OCI-M1 (cell line): Measurements from ENCODE around the gene MDGA2.
"Not testable (repeated sequence)": the region's sequence is repeated elsewhere in the genome, so short reads cannot be mapped to it uniquely, and the experiment has no call there.

ENCODE experiments used
- DNase-seq: peaks from one replicate; lab custom pipeline; 2025; lab: John Stamatoyannopoulos, UW

MDGA2 gene

DNA sequence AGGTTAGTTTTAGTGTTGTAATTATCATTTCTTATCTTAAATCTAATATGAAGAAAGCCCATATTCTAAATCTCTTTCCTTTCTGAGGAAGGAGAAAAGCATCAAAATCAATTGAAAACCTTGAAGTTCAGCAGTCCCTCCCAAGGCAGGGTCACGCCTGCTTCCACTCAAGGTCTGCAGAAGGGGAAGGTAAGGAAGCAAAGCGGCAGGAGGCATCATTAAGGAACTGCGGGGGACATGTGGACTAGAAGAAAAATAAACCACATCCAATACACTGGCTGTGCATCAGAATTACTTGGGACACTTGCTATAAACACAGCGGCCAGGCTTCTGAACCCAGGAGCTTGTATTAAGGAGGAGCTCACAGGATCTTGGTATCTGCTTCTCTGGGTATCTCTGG, 759.9 kb downstream of the MDGA2 start:
- DNase-seq, result not testable (repeated sequence)

DNA sequence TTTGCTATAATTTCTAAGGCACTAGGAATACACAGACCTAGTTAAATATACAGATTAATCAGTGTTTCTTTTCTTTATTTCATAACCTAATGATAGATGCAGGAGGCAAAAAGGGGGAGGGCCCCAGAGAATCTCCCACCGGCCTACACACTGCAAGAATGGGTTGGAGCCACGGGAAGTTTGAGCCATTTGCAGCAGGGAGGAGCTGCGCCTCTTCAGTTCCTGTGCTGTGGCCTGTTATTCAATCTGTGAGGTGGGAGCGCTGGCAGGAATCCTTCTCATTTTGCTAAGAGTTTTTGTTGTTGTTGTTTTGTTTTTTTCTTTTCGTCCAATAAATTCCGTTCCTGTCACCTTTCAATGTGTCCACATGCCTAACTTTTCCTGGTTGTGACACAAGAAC, 772.6 kb downstream of the MDGA2 start:
- no peak for DNase-seq

DNA sequence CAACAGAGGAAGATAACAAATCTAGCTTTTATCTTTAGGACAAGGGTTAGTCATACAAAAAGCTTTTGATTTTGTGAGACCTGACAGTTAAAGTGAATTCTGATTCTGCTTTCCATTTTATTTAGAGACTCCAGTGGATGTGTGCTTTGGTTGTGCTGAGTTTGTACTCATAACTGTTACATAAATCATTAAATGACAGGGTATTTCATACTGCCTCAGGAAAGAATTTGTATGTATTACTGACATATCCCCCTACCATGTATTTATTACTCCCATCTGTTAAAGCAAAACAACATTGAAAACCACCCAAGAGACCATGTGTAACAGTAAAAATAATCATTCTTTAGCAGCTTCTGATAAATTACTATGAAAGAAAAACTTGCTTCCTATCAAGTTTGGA, 780.9 kb downstream of the MDGA2 start:
- no peak for DNase-seq

DNA sequence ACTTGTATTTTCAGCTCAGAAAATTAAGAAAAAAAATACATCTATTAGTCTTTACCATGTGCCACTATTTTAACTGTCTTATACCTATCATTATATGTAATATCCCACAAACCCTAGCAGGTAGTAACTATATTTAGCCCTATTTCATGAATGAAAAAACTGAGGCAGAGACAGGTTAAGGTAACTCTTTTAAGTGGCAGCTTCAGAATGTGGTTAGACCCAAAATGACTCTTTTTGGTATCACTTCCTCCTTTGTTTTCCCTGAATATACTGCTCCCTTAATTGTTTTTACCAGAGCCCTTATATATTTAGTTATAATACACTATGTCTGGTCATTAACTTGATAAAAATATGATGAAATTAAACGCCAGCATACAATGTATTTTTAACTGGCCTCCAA, 788.3 kb downstream of the MDGA2 start:
- DNase-seq, result no peak

DNA sequence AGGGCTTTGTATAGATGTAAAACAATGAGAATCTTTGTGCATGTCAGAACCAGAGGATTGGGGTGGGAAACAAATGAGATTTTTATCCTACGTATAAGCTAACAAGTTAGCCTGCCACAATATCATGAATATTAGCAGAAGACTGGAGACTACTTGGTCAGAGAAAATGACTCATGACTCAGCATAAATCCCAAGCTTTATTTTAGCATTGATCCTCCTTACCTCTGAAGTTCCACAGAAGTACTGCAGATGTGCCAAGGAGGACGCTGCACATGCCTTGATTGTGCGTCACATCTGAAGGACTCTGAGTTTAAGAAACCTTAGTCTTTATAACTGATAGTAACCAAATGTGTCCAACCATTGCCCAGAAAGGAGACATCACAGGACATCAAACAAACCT, 789.8 kb downstream of the MDGA2 start:
- no peak for DNase-seq

DNA sequence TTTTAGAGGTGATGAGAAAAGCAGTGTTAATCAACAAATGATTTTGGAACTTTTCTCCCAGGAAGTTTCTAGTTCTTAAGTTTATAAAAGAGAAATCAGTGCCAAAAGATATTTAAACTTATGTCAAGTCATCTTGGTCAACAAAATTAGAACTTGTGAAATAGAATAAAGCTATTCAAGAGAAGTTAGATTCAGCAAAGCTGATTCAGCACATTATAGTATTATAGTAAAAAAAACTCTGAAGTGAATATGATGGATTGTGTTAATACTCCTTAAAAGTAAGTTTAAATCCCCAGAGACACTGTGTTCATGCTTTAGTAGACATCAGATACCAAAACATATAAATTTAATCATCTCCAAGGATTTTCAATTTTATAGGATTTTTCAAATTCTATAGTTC, 813.7 kb downstream of the MDGA2 start:
- no peak for DNase-seq

DNA sequence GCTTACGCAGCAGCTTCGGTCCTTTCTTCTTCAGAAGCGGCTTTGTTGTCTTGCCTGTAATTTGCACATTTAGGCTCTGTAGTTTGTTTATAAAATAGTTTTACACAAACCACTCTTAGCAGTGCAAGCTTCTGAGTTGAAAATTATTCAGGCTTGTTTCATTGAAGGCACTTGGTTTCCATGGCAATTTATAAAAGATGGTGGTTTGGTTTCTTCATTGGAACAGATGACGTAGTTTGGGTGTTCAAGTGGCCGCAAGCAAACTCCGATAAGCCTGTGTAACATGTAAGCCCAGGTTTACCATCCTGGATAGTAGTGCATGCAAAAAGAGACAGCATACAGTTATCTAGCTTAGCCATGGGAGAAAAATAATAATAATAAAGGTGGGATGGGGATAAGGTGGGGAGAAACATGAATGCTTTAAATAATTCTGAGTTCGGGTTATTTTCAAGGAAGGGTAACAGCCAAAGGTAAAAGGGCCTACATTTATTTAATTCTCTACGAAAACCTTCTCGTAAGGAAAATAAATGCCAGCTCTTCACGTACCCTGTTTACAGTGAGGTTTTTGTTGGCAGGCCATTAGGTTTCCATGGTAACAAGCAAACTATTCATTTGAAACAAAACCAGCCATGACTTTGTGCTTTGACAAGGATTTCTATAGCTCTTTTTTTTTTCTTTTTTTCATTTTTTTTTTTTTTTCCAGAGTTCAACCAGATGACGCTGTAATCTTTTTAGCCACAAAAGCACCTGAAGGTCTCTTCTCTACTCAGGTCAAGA, 834.3 kb downstream of the MDGA2 start:
- no peak for DNase-seq

DNA sequence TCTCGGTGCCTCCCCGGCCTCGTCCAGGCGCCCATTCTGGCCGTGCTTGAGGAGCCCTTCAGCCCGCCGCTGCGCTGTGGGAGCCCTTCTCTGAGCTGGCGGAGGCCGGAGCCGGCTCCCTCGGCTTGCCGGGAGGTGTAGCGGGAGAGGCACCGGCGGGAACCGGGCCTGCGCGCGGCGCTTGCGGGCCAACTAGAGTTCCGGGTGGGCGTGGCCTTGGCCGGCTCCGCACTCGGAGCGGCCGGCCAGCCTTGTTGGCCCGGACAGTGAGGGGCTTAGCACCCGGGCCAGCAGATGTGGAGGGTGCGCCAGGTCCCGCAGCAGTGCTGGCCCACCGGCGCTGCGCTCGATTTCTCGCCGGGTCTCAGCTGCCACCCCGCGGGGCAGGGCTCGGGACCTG, 855.1 kb downstream of the MDGA2 start:
- no peak for DNase-seq

DNA sequence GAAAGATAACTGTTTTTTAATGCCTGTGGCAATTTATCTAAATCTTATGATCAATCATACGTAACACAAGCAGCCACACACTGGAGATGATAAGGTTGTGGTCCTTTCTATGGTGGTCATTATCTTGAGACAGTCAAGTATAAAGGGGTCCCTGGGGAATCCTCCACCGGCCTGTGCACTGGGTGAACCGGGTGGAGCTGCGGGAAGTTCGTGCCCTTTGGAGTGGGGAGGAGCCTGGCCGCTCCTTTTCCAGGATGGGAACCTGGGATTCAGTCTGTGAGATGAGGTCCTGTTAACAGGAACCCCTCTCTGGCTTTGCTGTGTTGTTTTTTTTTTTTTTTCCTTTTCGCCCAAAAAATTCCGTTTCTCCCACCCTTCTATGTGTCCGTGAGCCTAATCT, 856.3 kb downstream of the MDGA2 start:
- DNase-seq, result no peak

DNA sequence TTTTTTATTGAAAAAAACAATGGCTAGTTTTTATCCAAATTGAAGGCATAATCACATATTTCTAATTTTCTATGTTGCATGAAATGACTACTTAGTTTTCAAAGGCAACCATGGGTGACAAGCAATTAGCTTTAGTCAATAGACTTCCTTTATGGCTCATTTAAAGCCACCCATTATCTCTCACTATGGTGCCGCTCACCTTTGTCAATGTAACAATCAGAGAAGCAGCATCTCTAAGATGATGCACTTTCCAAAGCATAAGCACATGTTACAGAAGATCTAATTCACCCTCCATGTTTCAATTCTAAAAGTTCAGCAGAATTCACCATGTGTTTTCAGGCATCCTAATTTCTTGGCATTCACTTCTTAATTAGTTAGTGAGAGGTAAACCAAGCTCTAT, 857.3 kb downstream of the MDGA2 start:
- no peak for DNase-seq

DNA sequence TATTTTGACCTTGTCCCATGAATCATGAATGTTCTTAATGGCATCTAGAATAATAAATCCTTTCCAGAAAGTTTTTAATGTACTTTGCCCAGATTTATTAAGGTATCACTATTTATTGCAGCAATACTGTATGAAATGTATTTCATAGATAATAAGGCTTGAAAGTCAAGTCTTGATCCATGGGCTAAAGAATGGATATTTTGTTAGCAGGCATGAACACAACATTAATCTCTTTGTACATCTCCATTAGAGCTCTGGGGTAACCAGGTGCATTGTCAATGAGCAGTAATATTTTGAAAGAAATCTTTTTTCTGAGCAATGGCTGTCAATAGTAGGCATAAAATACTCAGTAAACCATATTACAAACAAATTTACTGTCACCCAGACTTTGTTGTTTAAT, 882.3 kb downstream of the MDGA2 start:
- no peak for DNase-seq
